B cell (primary cell): ENCODE measurements around the gene PRLR. TPM values are rescaled to one million over a fixed set of nuclear protein-coding genes. Genes with fewer than 3 reads are reported as not detected.

Experiments used
- ATAC-seq: fragments of 200-7000 bp; cut with Tn5 transposase; one replicate; pipeline ENCODE4 v1.10.0; 2021; ENCODE audit warnings: low read depth, mild to moderate bottlenecking, moderate number of reproducible peaks, moderate library complexity
- CTCF ChIA-PET: fragments of 350-600 bp; sonication (Branson Sonifier 250); formaldehyde crosslinking; loops from one replicate; lab custom pipeline; 2021; ENCODE audit warnings: antibody characterized with exemption, inconsistent platforms; lab: Charles Lee
- POLR2A ChIA-PET: fragments of 350-600 bp; sonication (Branson Sonifier 250); formaldehyde crosslinking; loops from one replicate; lab custom pipeline; 2021; ENCODE audit warnings: antibody characterized with exemption; lab: Charles Lee
- DNase-seq: peaks from one replicate; pipeline ENCODE4 v3.0.0; 2013
- H2AFZ ChIP-seq: 2 replicates; pipeline ENCODE4 v1.6.1; 2012; ENCODE audit warnings: mild to moderate bottlenecking, low read depth, low read length; ENCODE audit not compliant: insufficient read depth, poor library complexity, severe bottlenecking
- H3K27ac ChIP-seq, 2 donors: 1 replicate in 1 of 2; 2 replicates in 1 of 2; pipeline ENCODE4 v1.5.1; 2012 to 2013; ENCODE audit warnings: low read length in 2 of 2, mild to moderate bottlenecking in 2 of 2, moderate library complexity in 1 of 2
- H3K27me3 ChIP-seq, 4 experiments: fragments of 200-600 bp in 1 of 4; sonication (generic) in 1 of 4; replicated peaks in 1 of 4; 1 replicate in 2 of 4; 2 replicates in 2 of 4; pipeline versions ENCODE4 v1.6.1 to v1.7.0; 2013 to 2016; ENCODE audit warnings: low read length in 3 of 4, mild to moderate bottlenecking in 2 of 4, mixed read lengths in 1 of 4, moderate library complexity in 1 of 4; ENCODE audit not compliant: insufficient read depth in 4 of 4, control insufficient read depth in 3 of 4; ENCODE audit errors: control extremely low read depth in 1 of 4
- H3K36me3 ChIP-seq, 2 experiments: replicated peaks in 1 of 2; 1 replicate in 1 of 2; 2 replicates in 1 of 2; pipeline versions ENCODE4 v1.6.1 to v1.7.1; 2013; ENCODE audit warnings: low read length in 1 of 2; ENCODE audit not compliant: insufficient read depth in 2 of 2, control insufficient read depth in 1 of 2; ENCODE audit errors: control extremely low read depth in 1 of 2, extremely low read depth in 1 of 2
- H3K4me1 ChIP-seq, 2 donors: fragments of 200-600 bp in 1 of 2; sonication (generic) in 1 of 2; 1 replicate in 1 of 2; 2 replicates in 1 of 2; pipeline versions ENCODE4 v1.5.1 to v1.6.1; 2013 to 2017; ENCODE audit warnings: low read length in 2 of 2; ENCODE audit not compliant: control insufficient read depth in 2 of 2, insufficient read depth in 2 of 2
- H3K4me2 ChIP-seq: replicated peaks from 2 replicates; pipeline ENCODE3; 2012; ENCODE audit warnings: mild to moderate bottlenecking, low read depth, low read length; ENCODE audit not compliant: poor library complexity, severe bottlenecking
- H3K4me3 ChIP-seq, 5 experiments: fragments of 200-600 bp in 1 of 5; sonication (generic) in 1 of 5; 1 replicate in 3 of 5; 2 replicates in 2 of 5; pipeline versions ENCODE4 v1.5.1 to v1.7.0; 2011 to 2016; ENCODE audit warnings: low read length in 4 of 5, mild to moderate bottlenecking in 4 of 5, low read depth in 2 of 5, control low read depth in 1 of 5, moderate library complexity in 1 of 5; ENCODE audit not compliant: insufficient read depth in 1 of 5; ENCODE audit errors: control extremely low read depth in 1 of 5, extremely low read depth in 1 of 5
- H3K79me2 ChIP-seq: fragments of 200-600 bp; sonication (generic); one replicate; pipeline ENCODE4 v1.6.0; 2016; ENCODE audit warnings: low read length; ENCODE audit not compliant: control insufficient read depth, insufficient read depth
- H3K9ac ChIP-seq: fragments of 200-600 bp; sonication (generic); 2 replicates; pipeline ENCODE4 v1.6.1; 2017; ENCODE audit warnings: mild to moderate bottlenecking, low read length, moderate library complexity
- H3K9me3 ChIP-seq, 3 donors: one replicate each; pipeline versions ENCODE4 v1.6.1 to v1.7.1; 2013; ENCODE audit warnings: low read length in 2 of 3; ENCODE audit not compliant: control insufficient read depth in 2 of 3, insufficient read depth in 1 of 3; ENCODE audit errors: control extremely low read depth in 1 of 3
- H4K20me1 ChIP-seq: 2 replicates; pipeline ENCODE4 v1.6.0; 2012; ENCODE audit warnings: mild to moderate bottlenecking, low read length; ENCODE audit not compliant: insufficient read depth, control insufficient read depth, poor library complexity, severe bottlenecking
- H3K27ac Mint-ChIP-seq: one replicate; pipeline ENCODE4 v1.8.0; 2021; ENCODE audit warnings: mixed read lengths
- H3K27me3 Mint-ChIP-seq: one replicate; pipeline ENCODE4 v1.8.0; 2021; ENCODE audit warnings: mixed read lengths
- H3K4me1 Mint-ChIP-seq: one replicate; pipeline ENCODE4 v1.8.0; 2021; ENCODE audit warnings: mixed read lengths
- H3K4me3 Mint-ChIP-seq: one replicate; pipeline ENCODE4 v1.8.0; 2021; ENCODE audit warnings: mixed read lengths
- H3K9me3 Mint-ChIP-seq: one replicate; pipeline ENCODE4 v1.8.0; 2022; ENCODE audit warnings: mixed read lengths; ENCODE audit not compliant: insufficient read depth
- CTCF ChIP-seq: fragments of 200-600 bp; IDR thresholded peaks from one replicate; pipeline ENCODE4 v1.8.0; 2022; ENCODE audit warnings: antibody characterized with exemption, mild to moderate bottlenecking
- EZH2 ChIP-seq: IDR thresholded peaks from 2 replicates; pipeline ENCODE4 v1.6.1; 2012; ENCODE audit warnings: borderline replicate concordance, low read depth, mild to moderate bottlenecking, moderate library complexity, low read length; ENCODE audit not compliant: insufficient read depth, poor library complexity, severe bottlenecking
- WGBS: methylation state at CpG from one replicate; pipeline ENCODE4 v1.1.5; 2013; ENCODE audit warnings: missing lambda C conversion rate; ENCODE audit not compliant: insufficient coverage; 5-methylcytosine and 5-hydroxymethylcytosine counted together
- intact Hi-C: fragments of 100-400 bp; cut with micrococcal nuclease; formaldehyde crosslinking; loops from one replicate; pipeline ENCODE4 v1.10.0; 2022
- polyA plus RNA-seq: library from polyadenylated mRNA; depleted of rRNA; stranded (reverse); fragments of >200 nt; gene quantifications from 2 replicates; pipeline ENCODE4 v1.2.3, GENCODE V29; 2012
- total RNA-seq, 2 donors: library from RNA; stranded (reverse); fragments of 120-200 nt in 1 of 2; gene quantifications; 1 replicate in 1 of 2; 2 replicates in 1 of 2; pipeline versions ENCODE4 v1.2.3 to v1.2.4, GENCODE V29; 2013 to 2022

The PRLR gene
- total and polyA plus RNA-seq, 2 donors (not counting 1 experiment from before 2014, with no cell fraction given): 0.39 TPM; not detected in 1

GRCh38 chr5:35135239-35135700, 95.0 kb downstream of the PRLR start:
- no peak overlapping the region for H2AFZ ChIP-seq

More at GRCh38 chr5:35135239-35135700, 95.0 kb downstream of the PRLR start:
- ATAC-seq (no peak), DNase-seq (no peak)
- intact Hi-C loops: no loop called here
- no peaks in the 10 kb centered on the region for H3K27me3 ChIP-seq
- CTCF ChIA-PET: no interaction called here
- no peaks in the 10 kb centered on the region for H3K4me1 ChIP-seq
- no peaks in the 10 kb centered on the region for H3K79me2 ChIP-seq
- H4K20me1 ChIP-seq: no peaks in the 10 kb centered on the region
- H3K27ac Mint-ChIP-seq: no peak overlapping the region
- H3K9me3 Mint-ChIP-seq: no peaks in the 10 kb centered on the region
- H3K9ac ChIP-seq: no peak overlapping the region
- H3K4me3 Mint-ChIP-seq: no peak overlapping the region
- WGBS: 85% methylated on average over 6 of the region's 9 CpGs
- H3K4me1 Mint-ChIP-seq: peaks cover 2% of the 10 kb centered on the region
- H3K9me3 ChIP-seq: no peaks in the 10 kb centered on the region
- POLR2A ChIA-PET: no interaction called here
- TF ChIP-seq EZH2: no peak
- no peak for TF ChIP-seq CTCF
- no peak overlapping the region for H3K27ac ChIP-seq
- H3K4me2 ChIP-seq: no peak overlapping the region
- H3K27me3 Mint-ChIP-seq: peaks cover 10% of the 10 kb centered on the region
- H3K4me3 ChIP-seq: no peak overlapping the region
- no peaks in the 10 kb centered on the region for H3K36me3 ChIP-seq
